Endothelial cell of umbilical vein (primary cell): ENCODE results near the gene IQCN. TPM values are rescaled to one million over a fixed set of nuclear protein-coding genes. Genes with fewer than 3 reads are reported as not detected.

Experiments
- BruUV-seq: library from RNA; stranded (reverse); fragments of 400-500 nt; replicated peaks from 2 replicates; lab custom pipeline; 2021; lab: Mats Ljungman, UMichigan
- CTCF ChIA-PET: fragments of 300-600, 350-600 bp; sonication (Branson Sonifier 250); formaldehyde crosslinking; loops from one replicate; lab custom pipeline; 2021; ENCODE audit warnings: antibody characterized with exemption, inconsistent platforms; lab: Charles Lee
- POLR2A ChIA-PET: fragments of 300-600, 350-600 bp; sonication (Branson Sonifier 250); formaldehyde crosslinking; loops from one replicate; lab custom pipeline; 2021; ENCODE audit warnings: antibody characterized with exemption, inconsistent platforms; lab: Charles Lee
- DNase-seq: peaks from one replicate; pipeline ENCODE4 v3.0.0-alpha.2; 2011; ENCODE audit warnings: low read depth, low spot score
- FAIRE-seq: peaks from 2 replicates; lab custom pipeline; 2011; peaks lifted over from hg19 to GRCh38; lab: Jason Lieb, UNC
- H2AFZ ChIP-seq: 2 replicates; pipeline ENCODE4 v1.6.0; 2012; ENCODE audit warnings: low read depth, low read length, control low read depth, inconsistent platforms
- H3K27ac ChIP-seq: 2 replicates; pipeline ENCODE4 v1.5.1; 2011; ENCODE audit warnings: low read depth, mild to moderate bottlenecking, control low read depth, low read length, moderate library complexity; ENCODE audit not compliant: insufficient read depth
- H3K27me3 ChIP-seq, 2 experiments: 2 replicates each; pipeline versions ENCODE4 v1.6.0 to v1.6.1; 2011; ENCODE audit warnings: low read length in 2 of 2, mixed read lengths in 1 of 2; ENCODE audit not compliant: control insufficient read depth in 2 of 2, insufficient read depth in 2 of 2
- H3K36me3 ChIP-seq, 2 experiments: 2 replicates in 1 of 2; 3 replicates in 1 of 2; pipeline ENCODE4 v1.5.1; 2011; ENCODE audit warnings: low read length in 2 of 2, mild to moderate bottlenecking in 1 of 2, moderate library complexity in 1 of 2; ENCODE audit not compliant: control insufficient read depth in 2 of 2, insufficient read depth in 2 of 2; ENCODE audit errors: extremely low read depth in 1 of 2
- H3K4me1 ChIP-seq: 3 replicates; pipeline ENCODE4 v1.5.1; 2011; ENCODE audit warnings: mild to moderate bottlenecking, low read length; ENCODE audit not compliant: control insufficient read depth, insufficient read depth; ENCODE audit errors: extremely low read depth
- H3K4me2 ChIP-seq: 2 replicates; pipeline ENCODE4 v1.6.1; 2011; ENCODE audit warnings: low read length, control low read depth, mixed read lengths; ENCODE audit not compliant: insufficient read depth
- H3K4me3 ChIP-seq, 3 experiments: fragments of 200-600 bp in 1 of 3; sonication (generic), shearing (Covaris generic) in 1 of 3; replicated peaks in 1 of 3; 2 replicates each; pipeline ENCODE4 v1.5.1; 2011 to 2016; ENCODE audit warnings: control low read depth in 3 of 3, low read length in 3 of 3, mild to moderate bottlenecking in 2 of 3, inconsistent platforms in 1 of 3, low read depth in 1 of 3, moderate library complexity in 1 of 3; ENCODE audit not compliant: insufficient read depth in 1 of 3
- H3K79me2 ChIP-seq: 2 replicates; pipeline ENCODE4 v1.6.0; 2012; ENCODE audit warnings: low read length, inconsistent platforms; ENCODE audit not compliant: control insufficient read depth, insufficient read depth
- H3K9ac ChIP-seq: replicated peaks from 2 replicates; pipeline ENCODE3; 2011; ENCODE audit warnings: low read length, control low read depth; ENCODE audit not compliant: insufficient read depth; ENCODE audit errors: extremely low read depth
- H3K9me1 ChIP-seq: replicated peaks from 3 replicates; pipeline ENCODE4 v1.6.0; 2011; ENCODE audit warnings: mild to moderate bottlenecking, low read length; ENCODE audit not compliant: control insufficient read depth, insufficient read depth; ENCODE audit errors: extremely low read depth
- H3K9me3 ChIP-seq: replicated peaks from 2 replicates; pipeline ENCODE4 v1.5.1; 2012; ENCODE audit warnings: low read length, inconsistent platforms; ENCODE audit not compliant: control insufficient read depth, insufficient read depth
- H4K20me1 ChIP-seq: replicated peaks from 2 replicates; pipeline ENCODE3; 2011; ENCODE audit warnings: mild to moderate bottlenecking, low read length; ENCODE audit not compliant: control insufficient read depth, insufficient read depth; ENCODE audit errors: extremely low read depth
- EZH2 ChIP-seq: IDR thresholded peaks from 2 replicates; pipeline ENCODE4 v1.6.1; 2012; ENCODE audit warnings: borderline replicate concordance, low read depth, mild to moderate bottlenecking, moderate library complexity, low read length, inconsistent platforms; ENCODE audit not compliant: severe bottlenecking
- FOS ChIP-seq: IDR thresholded peaks from 2 replicates; pipeline ENCODE4 v1.6.1; 2011; ENCODE audit warnings: mild to moderate bottlenecking, low read length, moderate library complexity, borderline replicate concordance; ENCODE audit not compliant: insufficient read depth
- GATA2 ChIP-seq: IDR thresholded peaks from 2 replicates; pipeline ENCODE4 v1.7.0; 2011; ENCODE audit warnings: low read depth, mild to moderate bottlenecking, moderate library complexity, mixed read lengths, low read length; ENCODE audit not compliant: insufficient read length, insufficient read depth
- JUN ChIP-seq: IDR thresholded peaks from 2 replicates; pipeline ENCODE4 v1.6.1; 2011; ENCODE audit warnings: borderline replicate concordance, low read depth; ENCODE audit not compliant: insufficient read length, insufficient read depth
- MYC ChIP-seq: IDR thresholded peaks from one replicate; pipeline ENCODE4 v1.6.1; 2011; ENCODE audit warnings: mild to moderate bottlenecking, low read depth, low read length
- POLR2A ChIP-seq: IDR thresholded peaks from 2 replicates; pipeline ENCODE4 v1.6.1; 2012; ENCODE audit warnings: low read depth, mild to moderate bottlenecking, control low read depth, low read length
- POLR2AphosphoS5 ChIP-seq: IDR thresholded peaks from 2 replicates; pipeline ENCODE4 v1.6.1; 2012; ENCODE audit warnings: low read depth, mild to moderate bottlenecking, control low read depth, low read length, moderate library complexity; ENCODE audit not compliant: insufficient read depth
- dilution Hi-C: fragments of 300-500 bp; cut with MboI; formaldehyde crosslinking; loops from one replicate; pipeline ENCODE4 v1.15.0; 2019; ENCODE audit warnings: low sequenced_read_pairs; ENCODE audit not compliant: extremely low pct_ligation_motif_present
- intact Hi-C: fragments of 100-400 bp; cut with micrococcal nuclease; formaldehyde crosslinking; loops from one replicate; pipeline ENCODE4 v1.10.0; 2022
- polyA plus RNA-seq, 4 experiments: library from polyadenylated mRNA; depleted of rRNA in 3 of 4; stranded (reverse) in 3 of 4; unstranded in 1 of 4; fragments of >200 nt; gene quantifications; 2 replicates each; pipeline versions ENCODE4 v1.2.1 to v1.2.3, GENCODE V29; 2011 to 2012; ENCODE audit warnings: missing spikeins in 1 of 4
- total RNA-seq: library from RNA; stranded (reverse); gene quantifications from 2 replicates; pipeline ENCODE4 v1.2.3, GENCODE V29; 2021
- TF ChIP-seq, protein P1 (sequence below): IDR thresholded peaks from 2 replicates; pipeline ENCODE4 v1.6.1; 2011; ENCODE audit not compliant: insufficient read depth, insufficient read length
- TF ChIP-seq, protein P2 (sequence below), 2 donors: IDR thresholded peaks; 1 replicate in 1 of 2; 2 replicates in 1 of 2; pipeline ENCODE4 v1.5.1; 2011; ENCODE audit warnings: low read length in 2 of 2, mild to moderate bottlenecking in 2 of 2, moderate library complexity in 2 of 2, control low read depth in 1 of 2, inconsistent platforms in 1 of 2, low read depth in 1 of 2; ENCODE audit not compliant: insufficient read depth in 1 of 2; ENCODE audit errors: extremely low read depth in 1 of 2

IQCN gene
- total and polyA plus RNA-seq, 2 donors (not counting 3 experiments of a cell fraction or from before 2014, with no cell fraction given): 1.5 to 3.0 TPM

- Histone ChIP-seq H3K27me3 (no peaks in the 10 kb centered on the region), H3K4me2 (no peak overlapping the region), H3K4me1 (peaks cover 10% of the 10 kb centered on the region), H3K4me3 (no peak overlapping the region), H3K27ac (no peak overlapping the region), H4K20me1 (no peaks in the 10 kb centered on the region), H3K79me2 (no peaks in the 10 kb centered on the region), H3K36me3 (peaks cover 0 to 15% of the 10 kb centered on the region in 2 experiments), H3K9me3 (no peaks in the 10 kb centered on the region), H3K9ac (no peak overlapping the region), H3K9me1 (no peaks in the 10 kb centered on the region), H2AFZ (no peak overlapping the region)
- FAIRE-seq (no peak), DNase-seq (no peak)
- CTCF ChIA-PET: interaction anchor here (1.0 to 1.9 kb wide), 3 partner anchors 13 to 30 kb away, joined by 4 to 11 read pairs (median 6); partner anchors contain the start of gene LSM4
- no peak for TF ChIP-seq GATA2
- TF ChIP-seq POLR2AphosphoS5: no peak
- TF ChIP-seq FOS: no peak
- no peak for TF ChIP-seq POLR2A
- TF ChIP-seq EZH2: no peak
- TF ChIP-seq MYC: no peak
- TF ChIP-seq, protein P1, sequence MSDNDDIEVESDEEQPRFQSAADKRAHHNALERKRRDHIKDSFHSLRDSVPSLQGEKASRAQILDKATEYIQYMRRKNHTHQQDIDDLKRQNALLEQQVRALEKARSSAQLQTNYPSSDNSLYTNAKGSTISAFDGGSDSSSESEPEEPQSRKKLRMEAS: no peak
- TF ChIP-seq JUN: no peak
- TF ChIP-seq, protein P2, sequence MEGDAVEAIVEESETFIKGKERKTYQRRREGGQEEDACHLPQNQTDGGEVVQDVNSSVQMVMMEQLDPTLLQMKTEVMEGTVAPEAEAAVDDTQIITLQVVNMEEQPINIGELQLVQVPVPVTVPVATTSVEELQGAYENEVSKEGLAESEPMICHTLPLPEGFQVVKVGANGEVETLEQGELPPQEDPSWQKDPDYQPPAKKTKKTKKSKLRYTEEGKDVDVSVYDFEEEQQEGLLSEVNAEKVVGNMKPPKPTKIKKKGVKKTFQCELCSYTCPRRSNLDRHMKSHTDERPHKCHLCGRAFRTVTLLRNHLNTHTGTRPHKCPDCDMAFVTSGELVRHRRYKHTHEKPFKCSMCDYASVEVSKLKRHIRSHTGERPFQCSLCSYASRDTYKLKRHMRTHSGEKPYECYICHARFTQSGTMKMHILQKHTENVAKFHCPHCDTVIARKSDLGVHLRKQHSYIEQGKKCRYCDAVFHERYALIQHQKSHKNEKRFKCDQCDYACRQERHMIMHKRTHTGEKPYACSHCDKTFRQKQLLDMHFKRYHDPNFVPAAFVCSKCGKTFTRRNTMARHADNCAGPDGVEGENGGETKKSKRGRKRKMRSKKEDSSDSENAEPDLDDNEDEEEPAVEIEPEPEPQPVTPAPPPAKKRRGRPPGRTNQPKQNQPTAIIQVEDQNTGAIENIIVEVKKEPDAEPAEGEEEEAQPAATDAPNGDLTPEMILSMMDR (IDR thresholded peaks at IDR 0.05; ENCODE audit: extremely low read depth in 1 of 2, insufficient read depth in 1 of 2, low read depth in 1 of 2, low read length in 2 of 2): no peak
- dilution Hi-C loops: no loop called here
- no TSS peak for BruUV-seq
- intact Hi-C loops: no loop called here
- POLR2A ChIA-PET: interaction anchor here (0.6 kb wide), 1 partner anchor 26 kb away, joined by 4 read pairs; no protein-coding TSS in a partner anchor
These were observed 35.3 kb upstream of the IQCN start for GRCh38 chr19:18309525-18310064.
